GM12878 (cell line): ENCODE data around the gene ANXA3. TPM values are rescaled to one million over a fixed set of nuclear protein-coding genes. Genes with fewer than 3 reads are reported as not detected.
"Not testable (repeated sequence)": the region's sequence is repeated elsewhere in the genome, so short reads cannot be mapped to it uniquely, and the experiment has no call there.

Experiments
- ATAC-seq: fragments of 200-7000 bp; cut with Tn5 transposase; 3 replicates; pipeline ENCODE4 v1.9.1; 2020; ENCODE audit warnings: mild to moderate bottlenecking, moderate library complexity
- BruUV-seq: library from RNA; stranded (reverse); fragments of 400-500 nt; replicated peaks from 2 replicates; lab custom pipeline; 2021; lab: Mats Ljungman, UMichigan
- CTCF ChIA-PET: fragments of 300-600 bp; sonication (Branson Sonifier 250); formaldehyde crosslinking; extraction: SDS; loops from one replicate; lab custom pipeline; 2021; ENCODE audit warnings: inconsistent platforms; lab: Yijun Ruan, JAX
- POLR2A ChIA-PET: fragments of 350-600 bp; formaldehyde crosslinking; extraction: SDS; loops from one replicate; lab custom pipeline; 2021; ENCODE audit warnings: inconsistent platforms; lab: Charles Lee
- RAD21 ChIA-PET: fragments of 300-600 bp; sonication (Branson Sonifier 250); formaldehyde crosslinking; loops from one replicate; lab custom pipeline; 2023; ENCODE audit warnings: antibody characterized with exemption; ENCODE audit not compliant: unreplicated experiment; lab: Charles Lee
- SMC1A ChIA-PET: fragments of 300-600 bp; sonication (Branson Sonifier 250); formaldehyde crosslinking; loops from one replicate; lab custom pipeline; 2023; ENCODE audit not compliant: unreplicated experiment, uncharacterized antibody; lab: Charles Lee
- DNase-seq: peaks from one replicate; pipeline ENCODE4 v3.0.0-alpha.2; 2011; ENCODE audit warnings: low read depth, low spot score
- FAIRE-seq: peaks from 3 replicates; lab custom pipeline; 2011; peaks lifted over from hg19 to GRCh38; lab: Jason Lieb, UNC
- H2AFZ ChIP-seq: 2 replicates; pipeline ENCODE4 v1.6.0; 2011; ENCODE audit warnings: low read depth, low read length, control low read depth; ENCODE audit not compliant: control insufficient read depth
- H3K27ac ChIP-seq: 2 replicates; pipeline ENCODE4 v1.5.1; 2011; ENCODE audit warnings: control low read depth; ENCODE audit not compliant: control insufficient read depth, insufficient read depth
- H3K27me3 ChIP-seq, 2 experiments: replicated peaks in 1 of 2; 2 replicates each; pipeline versions ENCODE4 v1.6.0 to v1.6.1; 2011; ENCODE audit warnings: low read length in 1 of 2; ENCODE audit not compliant: control insufficient read depth in 2 of 2, insufficient read depth in 2 of 2
- H3K36me3 ChIP-seq, 2 experiments: 2 replicates each; pipeline ENCODE4 v1.5.1; 2011; ENCODE audit warnings: low read length in 1 of 2; ENCODE audit not compliant: control insufficient read depth in 2 of 2, insufficient read depth in 2 of 2
- H3K4me1 ChIP-seq: 2 replicates; pipeline ENCODE4 v1.6.1; 2011; ENCODE audit warnings: mild to moderate bottlenecking, low read length, moderate library complexity, mixed read lengths; ENCODE audit not compliant: control insufficient read depth, insufficient read depth
- H3K4me2 ChIP-seq: 2 replicates; pipeline ENCODE4 v1.6.0; 2011; ENCODE audit warnings: control low read depth; ENCODE audit not compliant: control insufficient read depth, insufficient read depth
- H3K4me3 ChIP-seq: fragments of 200-600 bp; sonication (generic); 2 replicates; pipeline ENCODE4 v1.5.1; 2016
- H3K79me2 ChIP-seq: 2 replicates; pipeline ENCODE4 v1.6.0; 2011; ENCODE audit warnings: low read length; ENCODE audit not compliant: control insufficient read depth, insufficient read depth
- H3K9ac ChIP-seq: 2 replicates; pipeline ENCODE4 v1.8.0; 2011; ENCODE audit warnings: low read length, control low read depth, mixed read lengths; ENCODE audit not compliant: control insufficient read depth, insufficient read depth
- H3K9me3 ChIP-seq: replicated peaks from 3 replicates; pipeline ENCODE4 v1.5.1; 2011; ENCODE audit warnings: mild to moderate bottlenecking, low read length; ENCODE audit not compliant: control insufficient read depth, insufficient read depth
- H4K20me1 ChIP-seq: 2 replicates; pipeline ENCODE4 v1.6.0; 2011; ENCODE audit not compliant: control insufficient read depth, insufficient read depth
- ASH2L ChIP-seq: fragments of 300-600, 200-600 bp; sonication (generic); IDR thresholded peaks from 2 replicates; pipeline ENCODE4 v1.6.1; 2017; ENCODE audit warnings: low read depth, mild to moderate bottlenecking, borderline replicate concordance
- CBFB ChIP-seq: IDR thresholded peaks from 2 replicates; pipeline ENCODE4 v1.6.1; 2016; ENCODE audit warnings: antibody characterized with exemption, low read depth
- FOS ChIP-seq: IDR thresholded peaks from 3 replicates; pipeline ENCODE4 v1.6.1; 2011; ENCODE audit warnings: borderline replicate concordance; ENCODE audit not compliant: insufficient read length; ENCODE audit errors: extremely low read depth
- HCFC1 ChIP-seq: fragments of 150-350 bp; IDR thresholded peaks from 2 replicates; pipeline ENCODE4 v1.6.1; 2014; ENCODE audit warnings: low read length
- HDAC2 ChIP-seq: fragments of 200-600 bp; sonication (generic); IDR thresholded peaks from 2 replicates; pipeline ENCODE4 v1.6.1; 2017
- KAT2A ChIP-seq: conservative IDR thresholded peaks from 2 replicates; pipeline ENCODE4 v1.6.1; 2011; ENCODE audit warnings: low read depth, low read length; ENCODE audit not compliant: control insufficient read depth
- MYB ChIP-seq: fragments of 150-350 bp; IDR thresholded peaks from 2 replicates; pipeline ENCODE4 v1.6.1; 2014; ENCODE audit warnings: mild to moderate bottlenecking, low read depth, low read length, borderline replicate concordance
- NBN ChIP-seq: fragments of 450-650 bp; IDR thresholded peaks from 2 replicates; pipeline ENCODE4 v1.6.1; 2016
- PKNOX1 ChIP-seq: fragments of 450-650 bp; IDR thresholded peaks from 2 replicates; pipeline ENCODE4 v1.6.1; 2016; ENCODE audit warnings: mild to moderate bottlenecking
- POLR2A ChIP-seq: IDR thresholded peaks from 2 replicates; pipeline ENCODE4 v1.6.1; 2011; ENCODE audit warnings: low read depth, mild to moderate bottlenecking, low read length
- STAT3 ChIP-seq: IDR thresholded peaks from 2 replicates; pipeline ENCODE4 v1.6.1; 2011; ENCODE audit warnings: low read depth, low read length, improper control_type of control experiment
- ZBED1 ChIP-seq: IDR thresholded peaks from 2 replicates; pipeline ENCODE4 v1.6.1; 2016; ENCODE audit warnings: borderline replicate concordance
- WGBS: methylation state at CpG from one replicate; pipeline ENCODE4 v1.1.6; 2016; ENCODE audit warnings: low lambda C conversion rate; ENCODE audit not compliant: insufficient replicate concordance, insufficient coverage; ENCODE audit errors: missing lambda C conversion rate; 5-methylcytosine and 5-hydroxymethylcytosine counted together
- in situ Hi-C: fragments of 300-500 bp; cut with MboI; formaldehyde crosslinking; loops from 9 replicates; pipeline ENCODE4 v1.14.3; 2018; ENCODE audit warnings: mixed read lengths
- intact Hi-C: fragments of 100-400 bp; cut with micrococcal nuclease; formaldehyde crosslinking; loops from one replicate; pipeline ENCODE4 v1.14.2; 2022; ENCODE audit not compliant: unreplicated experiment
- polyA plus RNA-seq, 11 experiments: library from polyadenylated mRNA; depleted of rRNA in 4 of 11; unstranded in 6 of 11; stranded (reverse) in 5 of 11; fragments of >200 nt; fragmentation: Nextera tagmentation in 4 of 11; fragmentation: Illumina TruSeq in 1 of 11; extraction: Ambion mirVana in 4 of 11; extraction: Trizol in 1 of 11; gene quantifications; 1 replicate in 1 of 11; 2 replicates in 10 of 11; pipeline versions ENCODE4 v1.2.1 to v1.2.3, GENCODE V29; 2011 to 2016; ENCODE audit warnings: inconsistent platforms in 2 of 11, missing spikeins in 2 of 11, low read depth in 1 of 11
- total RNA-seq, 4 experiments: library from RNA; depleted of rRNA in 3 of 4; stranded (reverse); fragments of >200 nt in 3 of 4; fragmentation: Illumina TruSeq in 1 of 4; extraction: Trizol in 1 of 4; gene quantifications; 2 replicates each; pipeline versions ENCODE4 v1.2.1 to v1.2.3, GENCODE V29; 2013 to 2021
- TF ChIP-seq, protein P1 (sequence below): IDR thresholded peaks from 2 replicates; pipeline ENCODE4 v1.6.1; 2012; ENCODE audit warnings: low read depth, low read length, improper control_type of control experiment

The ANXA3 gene
- total and polyA plus RNA-seq, 10 of the 15 experiments (the other 5 are each of a cell fraction or from before 2014, with no cell fraction given), result 0.28 to 14.7 (median 0.91) TPM

GRCh38 chr4:78506260-78506659 lies 45.3 kb upstream of the ANXA3 start:
- intact Hi-C loops, H3K27ac ChIP-seq, H3K9me3 ChIP-seq, ATAC-seq, DNase-seq, H3K9ac ChIP-seq, BruUV-seq, H3K36me3 ChIP-seq, RAD21 ChIA-PET, SMC1A ChIA-PET, FAIRE-seq, in situ Hi-C loops, H3K79me2 ChIP-seq, H3K4me2 ChIP-seq, CTCF ChIA-PET, H3K4me1 ChIP-seq, H3K27me3 ChIP-seq, H2AFZ ChIP-seq, H3K4me3 ChIP-seq, H4K20me1 ChIP-seq: not testable (repeated sequence)
- POLR2A ChIA-PET, result interaction anchor here (0.6 kb wide), 1 partner anchor 433 kb away, joined by 4 read pairs; the partner anchor contains the start of gene PAQR3
- 33% methylated on average over 9 of the region's 10 CpGs for WGBS

- ChIA-PET POLR2A (interaction anchor here (0.6 kb wide), 1 partner anchor 9 kb away, joined by 4 read pairs; no protein-coding TSS in a partner anchor), SMC1A (interaction anchor here (1.0 kb wide), 1 partner anchor 10 kb away, joined by 4 read pairs; no protein-coding TSS in a partner anchor), CTCF (interaction anchor here (2.0 kb wide), 1 partner anchor 83 kb away, joined by 5 read pairs; no protein-coding TSS in a partner anchor), RAD21 (no interaction called here)
- ATAC-seq (no peak), DNase-seq (no peak), FAIRE-seq (no peak)
- Histone ChIP-seq H3K9me3 (no peaks in the 10 kb centered on the region), H4K20me1 (no peaks in the 10 kb centered on the region), H3K79me2 (no peaks in the 10 kb centered on the region), H3K4me1 (no peaks in the 10 kb centered on the region), H3K27me3 (peaks cover 0 to 4% of the 10 kb centered on the region in 2 experiments; a peak in 1 of 4 replicates), H3K27ac (no peak overlapping the region), H3K36me3 (no peaks in the 10 kb centered on the region), H3K4me3 (no peak overlapping the region), H3K9ac (no peak overlapping the region), H3K4me2 (no peak overlapping the region), H2AFZ (no peak overlapping the region)
- in situ Hi-C loops (no loop called here), intact Hi-C loops (no loop called here)
- WGBS, result 18% methylated on average over 2 of the region's 2 CpGs
- TF ChIP-seq FOS (no peak), HCFC1 (no peak), KAT2A (no peak), NBN (no peak), CBFB (no peak), HDAC2 (no peak), STAT3 (no peak), ASH2L (no peak), PKNOX1 (no peak), POLR2A (no peak), ZBED1 (no peak), MYB (no peak)
- TF ChIP-seq, protein P1, sequence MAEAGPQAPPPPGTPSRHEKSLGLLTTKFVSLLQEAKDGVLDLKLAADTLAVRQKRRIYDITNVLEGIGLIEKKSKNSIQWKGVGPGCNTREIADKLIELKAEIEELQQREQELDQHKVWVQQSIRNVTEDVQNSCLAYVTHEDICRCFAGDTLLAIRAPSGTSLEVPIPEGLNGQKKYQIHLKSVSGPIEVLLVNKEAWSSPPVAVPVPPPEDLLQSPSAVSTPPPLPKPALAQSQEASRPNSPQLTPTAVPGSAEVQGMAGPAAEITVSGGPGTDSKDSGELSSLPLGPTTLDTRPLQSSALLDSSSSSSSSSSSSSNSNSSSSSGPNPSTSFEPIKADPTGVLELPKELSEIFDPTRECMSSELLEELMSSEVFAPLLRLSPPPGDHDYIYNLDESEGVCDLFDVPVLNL, result no peak
- BruUV-seq, result no TSS peak
Observed at GRCh38 chr4:78509043-78509442, 42.5 kb upstream of the ANXA3 start.
